ENCODE data around the gene CDC40.

GRCh38 chr6:110178626-110179405, 1.4 kb upstream of the CDC40 start:
- TF ChIP-seq PATZ1 (CRISPR knock-in tag; IDR thresholded peaks at IDR 0.05; ENCODE audit: borderline replicate concordance), result no peak
- TF ChIP-seq CSRNP3 (CRISPR knock-in tag; IDR thresholded peaks at IDR 0.05), result no peak
- TF ChIP-seq ZNF565 (CRISPR knock-in tag; conservative IDR thresholded peaks at IDR 0.05; ENCODE audit: low read depth), result no peak
- no peak for TF ChIP-seq ZFP3 (CRISPR knock-in tag; IDR thresholded peaks at IDR 0.05)
- no peak for TF ChIP-seq BACH2 (CRISPR knock-in tag; IDR thresholded peaks at IDR 0.05; ENCODE audit: borderline replicate concordance)

Data from SK-N-SH treated with all-trans-retinoic acid at 6 μM for 48 hours (cell line).